Fibroblast of pulmonary artery (primary cell): ENCODE results near the gene SHISA6.

Experiments used
- DNase-seq: peaks from one replicate; pipeline ENCODE4 v3.0.0-alpha.2; 2010; ENCODE audit warnings: low read depth
- H3K4me3 ChIP-seq: replicated peaks from 2 replicates; pipeline ENCODE4 v1.5.1; 2011; ENCODE audit warnings: low read depth, mild to moderate bottlenecking, control low read depth, low read length, moderate library complexity
- TF ChIP-seq, protein P1 (sequence below): IDR thresholded peaks from 2 replicates; pipeline ENCODE4 v1.5.1; 2011; ENCODE audit warnings: mild to moderate bottlenecking, control low read depth, low read length, inconsistent platforms; ENCODE audit errors: missing control alignments

Gene SHISA6

DNA sequence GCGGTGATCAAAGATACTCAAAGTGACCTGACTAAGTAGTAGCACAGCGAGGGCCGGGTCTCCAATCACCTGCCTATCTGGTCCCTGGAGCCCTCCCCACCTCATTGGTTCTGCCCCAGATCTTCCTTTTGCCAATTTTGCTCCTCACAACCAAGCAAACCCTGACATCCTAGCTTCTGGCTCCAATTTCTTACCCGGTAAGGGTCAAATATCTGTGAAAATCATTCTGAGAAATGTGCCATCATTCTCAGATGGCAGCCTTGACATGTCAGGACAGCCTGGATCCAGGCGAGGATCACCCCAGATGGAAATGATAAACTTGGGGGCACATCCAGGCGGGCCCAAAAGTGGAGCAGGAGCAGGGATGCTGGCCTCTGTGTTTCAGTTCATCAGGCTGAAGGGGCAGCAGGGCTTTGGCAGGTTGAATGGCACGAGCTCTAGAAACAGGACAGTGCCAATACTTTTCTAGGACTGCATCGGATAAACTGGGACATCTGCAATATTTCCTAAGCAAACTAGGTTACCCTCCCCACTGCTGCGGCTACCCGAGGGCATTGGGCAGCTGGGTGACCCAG, 83.9 kb downstream of the SHISA6 start:
- no peak for DNase-seq
- no peak overlapping the region for H3K4me3 ChIP-seq
- TF ChIP-seq, protein P1, sequence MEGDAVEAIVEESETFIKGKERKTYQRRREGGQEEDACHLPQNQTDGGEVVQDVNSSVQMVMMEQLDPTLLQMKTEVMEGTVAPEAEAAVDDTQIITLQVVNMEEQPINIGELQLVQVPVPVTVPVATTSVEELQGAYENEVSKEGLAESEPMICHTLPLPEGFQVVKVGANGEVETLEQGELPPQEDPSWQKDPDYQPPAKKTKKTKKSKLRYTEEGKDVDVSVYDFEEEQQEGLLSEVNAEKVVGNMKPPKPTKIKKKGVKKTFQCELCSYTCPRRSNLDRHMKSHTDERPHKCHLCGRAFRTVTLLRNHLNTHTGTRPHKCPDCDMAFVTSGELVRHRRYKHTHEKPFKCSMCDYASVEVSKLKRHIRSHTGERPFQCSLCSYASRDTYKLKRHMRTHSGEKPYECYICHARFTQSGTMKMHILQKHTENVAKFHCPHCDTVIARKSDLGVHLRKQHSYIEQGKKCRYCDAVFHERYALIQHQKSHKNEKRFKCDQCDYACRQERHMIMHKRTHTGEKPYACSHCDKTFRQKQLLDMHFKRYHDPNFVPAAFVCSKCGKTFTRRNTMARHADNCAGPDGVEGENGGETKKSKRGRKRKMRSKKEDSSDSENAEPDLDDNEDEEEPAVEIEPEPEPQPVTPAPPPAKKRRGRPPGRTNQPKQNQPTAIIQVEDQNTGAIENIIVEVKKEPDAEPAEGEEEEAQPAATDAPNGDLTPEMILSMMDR: no peak

DNA sequence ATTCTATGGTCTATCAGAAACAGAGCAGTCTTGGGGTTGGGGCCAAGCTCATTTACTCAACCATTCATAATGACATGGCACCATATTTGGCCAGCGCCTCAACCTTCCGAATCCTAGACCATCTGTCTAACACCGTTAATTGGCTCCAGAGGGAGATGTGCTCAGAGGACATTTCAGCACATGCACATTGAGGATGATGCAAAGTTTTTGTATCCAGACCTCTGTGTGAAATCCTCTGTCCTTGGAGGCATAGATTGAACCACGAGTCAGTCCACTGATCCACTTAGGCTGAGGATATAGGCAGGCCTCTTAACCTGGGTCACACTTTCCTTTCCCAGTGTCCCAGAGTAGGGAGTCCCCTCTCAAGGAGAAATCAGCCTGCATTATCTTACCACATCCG, 85.5 kb downstream of the SHISA6 start:
- H3K4me3 ChIP-seq: no peak overlapping the region
- TF ChIP-seq, protein P1: no peak
- DNase-seq: no peak

DNA sequence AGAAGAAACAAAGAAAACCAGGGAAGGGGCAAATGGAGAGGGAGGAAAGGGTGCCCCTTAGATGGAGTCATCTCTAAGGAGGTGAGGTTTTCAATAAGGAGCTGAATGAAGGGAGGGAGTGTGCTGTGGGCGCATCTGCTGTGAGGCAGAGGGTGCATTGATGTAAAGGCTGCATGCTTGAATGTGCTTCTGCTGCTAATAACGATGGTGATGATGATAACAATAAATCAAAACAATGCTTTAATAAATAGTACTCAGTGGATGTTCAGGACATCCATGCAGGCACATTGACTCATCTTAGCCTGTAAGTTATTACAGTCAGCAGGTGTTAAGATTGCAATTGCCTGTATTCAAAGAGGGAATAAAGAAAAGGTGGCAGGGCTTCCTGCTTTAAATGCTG, 87.8 kb downstream of the SHISA6 start:
- TF ChIP-seq, protein P1: no peak
- DNase-seq: no peak
- no peak overlapping the region for H3K4me3 ChIP-seq

DNA sequence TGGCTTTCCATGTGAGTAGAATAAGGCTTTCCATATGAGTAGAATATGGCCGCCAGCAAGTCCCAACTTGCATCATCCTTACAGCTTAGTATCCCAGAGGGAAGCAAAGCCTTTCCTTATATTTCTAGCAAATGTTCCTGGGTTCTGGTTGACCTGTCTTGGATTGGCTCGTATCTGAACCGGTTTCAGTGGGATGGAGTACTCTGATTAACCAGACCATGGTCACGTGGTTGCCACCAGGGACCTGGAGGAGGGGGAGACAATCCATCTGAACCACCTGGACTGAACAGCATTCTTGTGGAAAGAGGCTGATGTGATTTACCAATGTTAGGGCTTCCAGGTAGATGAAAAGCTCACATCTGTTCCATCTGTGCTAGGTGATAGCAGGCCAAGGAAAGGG, 89.0 kb downstream of the SHISA6 start:
- no peak for DNase-seq
- no peak overlapping the region for H3K4me3 ChIP-seq
- TF ChIP-seq, protein P1: no peak

DNA sequence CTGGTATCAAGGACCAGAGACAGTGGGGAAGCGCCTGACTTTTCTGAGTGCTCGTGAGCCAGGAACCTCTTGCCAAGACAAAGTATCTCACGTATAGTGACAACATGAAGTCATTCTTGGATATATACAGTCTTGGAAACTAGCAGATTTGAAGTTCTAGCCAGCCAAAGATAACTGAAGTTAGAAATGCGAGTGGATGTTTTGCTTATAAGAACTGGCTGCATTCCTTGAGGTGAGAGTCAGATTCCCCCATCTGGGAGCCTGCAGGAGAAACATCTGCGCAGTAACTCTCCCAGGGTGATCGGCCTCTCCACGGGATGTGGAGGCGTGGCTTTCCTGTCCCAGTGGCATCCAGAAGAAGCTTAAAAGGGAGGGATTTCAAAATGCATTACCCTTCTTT, 89.8 kb downstream of the SHISA6 start:
- DNase-seq: no peak
- TF ChIP-seq, protein P1: no peak
- H3K4me3 ChIP-seq: no peak overlapping the region

DNA sequence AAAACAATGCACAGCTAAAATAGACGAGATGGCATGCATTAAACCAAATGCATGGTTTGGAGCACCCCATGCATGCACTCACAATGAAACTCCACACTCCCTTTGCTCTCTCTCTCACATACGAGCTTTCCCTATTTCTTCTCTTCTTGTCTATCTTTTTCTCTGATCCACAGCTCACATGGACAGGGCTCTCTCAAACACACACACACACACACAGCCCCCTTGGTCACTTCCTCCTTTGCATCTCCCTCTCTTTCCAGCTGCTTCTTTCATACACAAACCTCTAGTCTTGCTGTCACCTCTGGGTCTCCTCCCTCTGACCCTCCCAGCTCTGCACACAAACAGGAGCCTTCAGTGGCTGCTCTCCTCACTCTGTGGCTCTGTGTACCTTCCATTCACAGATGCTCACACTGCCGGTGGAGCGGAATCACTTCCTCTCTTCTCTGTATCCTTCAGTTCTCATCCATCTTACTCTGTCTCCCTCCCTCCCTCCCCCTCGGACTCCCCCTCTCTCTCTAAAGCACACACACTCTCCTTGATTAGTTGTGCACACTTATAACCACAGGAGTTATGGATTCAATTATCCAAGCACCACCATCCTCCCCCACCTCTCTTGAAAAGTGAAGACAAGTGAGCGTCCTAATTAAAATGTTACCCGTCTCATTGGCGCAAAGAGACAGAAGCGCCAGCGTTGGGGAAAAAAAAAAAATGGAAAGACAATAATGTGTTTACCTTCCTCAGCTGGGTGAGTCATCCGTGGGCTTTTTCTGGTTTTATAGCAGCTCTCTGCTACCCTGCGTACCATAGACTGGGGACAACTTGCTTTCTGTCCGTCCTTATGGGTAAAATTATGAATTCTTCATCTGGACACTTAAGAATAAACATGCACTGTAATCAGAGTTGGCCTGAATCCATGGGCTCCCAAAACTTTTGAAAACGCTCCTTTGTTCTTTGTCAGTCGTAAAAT, 90.8 kb downstream of the SHISA6 start:
- DNase-seq: no peak
- H3K4me3 ChIP-seq: no peak overlapping the region
- TF ChIP-seq, protein P1: no peak
